ENCODE data around the gene TLDC2.

TLDC2 gene

DNA sequence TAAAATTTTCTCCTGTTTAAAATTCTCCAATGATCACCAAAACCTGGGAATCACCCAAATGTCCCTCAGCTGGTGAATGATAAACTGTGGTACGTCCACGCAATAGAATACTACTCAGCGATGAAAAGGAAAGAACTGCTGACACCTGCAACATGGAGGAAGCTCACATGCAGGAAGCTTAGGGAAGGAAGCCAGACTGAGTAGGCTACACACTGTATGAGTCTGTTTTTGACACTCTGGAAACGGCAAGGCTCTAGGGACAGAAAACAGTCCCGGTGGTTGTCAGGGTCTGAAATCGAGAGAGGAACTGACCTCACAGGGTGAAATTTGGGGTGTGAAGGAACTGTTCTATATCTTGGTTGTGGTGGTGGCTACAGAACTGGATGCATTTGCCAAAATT lies 25.2 kb upstream of the TLDC2 start:
- no peak for DNase-seq (ENCODE audit: low spot score)

- DNase-seq (ENCODE audit: low spot score): no peak
Observed at GRCh38 chr20:36851490-36851889, 24.4 kb upstream of the TLDC2 start.

GRCh38 chr20:36852187-36852586 lies 23.8 kb upstream of the TLDC2 start:
- DNase-seq (ENCODE audit: low spot score): no peak

- no peak for DNase-seq (ENCODE audit: low spot score)
Observed at GRCh38 chr20:36854348-36855240, 21.3 kb upstream of the TLDC2 start.

- DNase-seq (ENCODE audit: low spot score): no peak
Observed at GRCh38 chr20:36855241-36855657, 20.7 kb upstream of the TLDC2 start.

DNA sequence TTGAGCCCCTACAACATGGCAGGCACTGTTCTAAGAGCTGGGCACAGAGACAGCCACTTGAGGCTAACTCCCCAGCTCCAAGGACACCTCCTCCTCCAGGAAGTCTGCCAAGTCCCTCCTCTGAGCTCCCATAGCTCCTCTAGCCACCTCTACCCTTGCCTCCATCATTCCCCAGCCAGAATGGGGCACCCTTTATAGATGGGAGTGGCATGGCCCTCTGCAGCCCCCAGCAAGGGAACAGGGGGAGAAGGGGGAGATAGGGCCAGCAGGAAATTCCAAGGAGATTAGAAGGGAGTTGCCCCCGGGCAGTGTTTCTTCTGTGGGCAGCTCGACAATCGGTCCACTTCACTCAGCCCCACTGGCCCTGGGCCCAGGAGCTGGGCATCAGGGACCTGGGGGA lies 19.7 kb upstream of the TLDC2 start:
- DNase-seq (ENCODE audit: low spot score): no peak

- no peak for DNase-seq (ENCODE audit: low spot score)
Observed at GRCh38 chr20:36856691-36857635, 19.0 kb upstream of the TLDC2 start.

DNA sequence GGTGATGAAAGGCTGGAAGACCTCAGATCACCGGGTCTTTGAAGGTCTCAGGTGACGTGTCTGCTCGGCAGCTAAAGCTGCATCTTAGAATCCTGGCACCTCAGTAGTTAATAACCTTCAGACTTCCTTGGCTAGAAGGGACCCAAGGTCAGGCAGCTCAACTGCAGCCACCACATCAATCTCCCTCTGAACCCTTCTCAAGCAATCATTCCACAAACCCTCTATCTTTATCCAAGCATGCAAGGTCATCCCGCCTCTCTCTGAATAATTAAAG lies 16.7 kb upstream of the TLDC2 start:
- no peak for DNase-seq (ENCODE audit: low spot score)

DNA sequence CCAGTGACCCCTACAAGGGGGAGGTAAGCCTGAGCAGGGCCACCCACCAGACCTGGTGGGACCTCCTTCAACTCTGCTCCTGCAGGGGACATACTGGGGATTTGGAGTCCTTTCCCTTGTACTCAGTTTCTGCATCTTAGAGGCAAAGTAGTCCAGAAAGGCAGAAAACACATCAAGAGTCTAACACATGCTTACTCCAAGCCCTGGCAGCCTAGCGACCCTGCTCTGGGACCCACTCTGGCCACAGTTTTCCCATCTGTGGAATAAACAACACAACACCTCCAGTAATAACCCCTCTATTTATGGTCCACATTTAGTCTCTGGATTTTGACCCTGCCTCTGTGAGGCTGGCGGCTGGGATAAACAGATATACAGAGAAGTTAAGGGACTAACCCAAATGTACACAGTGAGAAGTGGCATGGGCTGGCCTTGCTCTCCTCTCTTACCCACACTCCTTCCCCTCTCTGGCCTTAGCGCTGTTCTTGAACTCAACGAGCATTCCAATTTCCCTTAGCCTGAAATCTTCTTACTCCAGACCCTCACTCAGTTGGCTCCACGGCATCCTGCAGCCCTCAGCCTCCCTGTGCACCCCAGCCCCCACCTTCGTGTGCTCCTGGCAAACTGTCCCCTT lies 16.1 kb upstream of the TLDC2 start:
- no peak for DNase-seq (ENCODE audit: low spot score)

GRCh38 chr20:36860339-36860738 lies 15.6 kb upstream of the TLDC2 start:
- DNase-seq (ENCODE audit: low spot score): no peak

DNA sequence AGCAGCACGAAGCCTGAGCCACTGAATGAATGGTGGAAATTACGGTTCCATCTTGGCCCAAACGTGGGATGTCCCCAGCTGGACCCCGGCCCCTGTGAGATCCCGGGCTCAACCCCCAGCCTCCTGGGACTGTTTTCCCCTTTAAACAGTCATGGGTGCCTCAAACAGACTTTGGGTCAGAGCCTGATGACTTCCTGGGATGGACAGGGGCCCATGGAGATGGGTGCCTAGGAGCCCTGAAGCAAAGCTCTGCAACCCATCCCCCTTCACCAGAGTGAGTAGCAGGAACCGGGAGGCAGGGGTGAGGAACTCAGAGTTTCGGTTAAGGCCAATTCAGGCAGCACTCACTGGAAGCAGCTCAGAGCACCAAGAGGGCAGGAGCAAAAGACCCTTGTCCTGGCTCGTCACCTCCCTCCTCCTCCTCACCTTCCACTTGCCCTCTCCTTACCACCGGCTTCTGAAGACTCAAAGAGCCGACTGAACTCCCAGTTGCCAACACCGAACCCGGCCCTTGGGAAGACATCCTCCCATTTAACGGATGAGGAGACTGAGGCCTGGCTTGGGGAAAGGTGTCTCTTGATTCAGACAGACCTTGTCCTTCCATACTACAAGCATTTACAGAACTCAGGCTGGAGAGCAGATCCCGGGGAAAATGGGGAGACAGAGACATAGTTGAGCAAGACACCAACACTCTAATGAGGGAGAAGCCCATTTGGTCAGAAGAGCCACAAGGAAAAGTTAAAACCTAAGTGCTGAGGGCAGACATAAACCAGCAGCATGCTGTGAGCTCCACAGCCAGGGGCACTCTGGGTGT lies 14.9 kb upstream of the TLDC2 start:
- no peak for DNase-seq (ENCODE audit: low spot score)

GRCh38 chr20:36861625-36861874 lies 14.4 kb upstream of the TLDC2 start:
- no peak for DNase-seq (ENCODE audit: low spot score)

DNA sequence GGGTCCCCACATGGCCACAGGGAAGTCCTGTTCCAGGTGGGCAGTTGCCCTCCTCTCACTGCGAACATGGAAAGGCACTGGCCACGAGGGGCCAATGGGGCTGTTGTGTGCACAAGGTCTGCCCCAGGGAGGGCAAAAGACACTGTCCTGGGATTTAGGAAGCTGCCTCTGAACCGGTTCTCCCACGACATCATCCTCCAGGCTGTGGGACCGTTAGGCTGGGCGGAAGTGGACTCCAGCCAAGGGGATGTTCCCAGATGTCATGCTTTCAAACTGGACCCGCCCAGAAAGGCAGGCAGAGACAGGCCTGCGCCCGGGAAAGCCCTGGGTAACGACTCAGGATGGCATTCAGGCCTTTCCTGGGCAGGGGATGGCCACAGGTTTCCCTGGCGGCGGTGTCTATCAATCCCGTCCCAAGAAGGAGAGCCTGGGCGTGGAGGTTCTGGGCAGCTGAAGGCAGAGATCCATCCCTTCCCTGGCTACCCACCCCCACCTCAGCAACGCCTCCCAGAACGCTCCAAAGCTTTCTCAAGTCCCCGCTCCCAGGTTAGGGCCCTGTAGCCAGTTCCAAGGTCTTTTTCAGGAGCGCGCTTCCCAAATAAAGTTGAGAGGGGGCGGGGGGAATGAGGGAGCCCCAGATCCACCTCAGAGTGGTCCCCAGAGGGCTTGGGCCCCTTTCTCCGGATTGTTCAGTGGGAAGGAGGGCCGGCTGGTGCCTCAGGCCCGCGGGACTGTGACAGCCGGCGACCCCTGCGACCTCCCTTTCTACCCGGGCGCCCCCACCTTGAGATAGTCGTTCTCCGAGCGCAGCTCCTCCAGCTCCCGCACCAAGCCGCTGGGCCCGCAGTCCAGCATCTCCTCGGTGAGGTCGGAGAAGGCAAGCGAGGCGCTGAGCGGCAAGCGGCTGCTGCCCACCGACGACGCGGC lies 13.8 kb upstream of the TLDC2 start:
- DNase-seq (ENCODE audit: low spot score): peak; percentile 90

GRCh38 chr20:36862857-36863668 lies 12.9 kb upstream of the TLDC2 start:
- no peak for DNase-seq (ENCODE audit: low spot score)

- no peak for DNase-seq (ENCODE audit: low spot score)
Observed at GRCh38 chr20:36865076-36865860, 10.7 kb upstream of the TLDC2 start.

GRCh38 chr20:36865861-36866149 lies 10.1 kb upstream of the TLDC2 start:
- no peak for DNase-seq (ENCODE audit: low spot score)

- no peak for DNase-seq (ENCODE audit: low spot score)
Observed at GRCh38 chr20:36866164-36866563, 9.8 kb upstream of the TLDC2 start.

GRCh38 chr20:36866681-36867495 lies 9.1 kb upstream of the TLDC2 start:
- no peak for DNase-seq (ENCODE audit: low spot score)
